Smooth muscle cell (in vitro differentiated cells): ENCODE results near the gene MYL12B. TPM values are rescaled to one million over a fixed set of nuclear protein-coding genes. Genes with fewer than 3 reads are reported as not detected.

Experiments
- DNase-seq: peaks from one replicate; lab custom pipeline; 2025; ENCODE audit not compliant: unreplicated experiment; lab: John Stamatoyannopoulos, UW
- H2AFZ ChIP-seq: fragments of 200-600 bp; sonication (generic); 2 replicates; pipeline ENCODE4 v1.6.0; 2016; ENCODE audit warnings: antibody characterized with exemption, low read depth, mild to moderate bottlenecking
- H3F3A ChIP-seq: fragments of 200-600 bp; sonication (generic); 2 replicates; pipeline ENCODE4 v1.6.0; 2017; ENCODE audit warnings: antibody characterized with exemption, low read depth
- H3K27ac ChIP-seq: fragments of 200-600 bp; sonication (generic); 2 replicates; pipeline ENCODE4 v1.5.1; 2016; ENCODE audit warnings: low read depth, mild to moderate bottlenecking
- H3K27me3 ChIP-seq: fragments of 200-600 bp; sonication (generic); 2 replicates; pipeline ENCODE4 v1.6.1; 2016; ENCODE audit warnings: low read depth, mild to moderate bottlenecking
- H3K36me3 ChIP-seq: fragments of 200-600 bp; sonication (generic); 2 replicates; pipeline ENCODE4 v1.5.1; 2016; ENCODE audit warnings: low read depth
- H3K4me1 ChIP-seq: fragments of 200-600 bp; sonication (generic); 2 replicates; pipeline ENCODE4 v1.5.1; 2016; ENCODE audit warnings: low read depth
- H3K4me2 ChIP-seq: fragments of 200-600 bp; sonication (generic); 2 replicates; pipeline ENCODE4 v1.6.0; 2016; ENCODE audit warnings: mild to moderate bottlenecking
- H3K4me3 ChIP-seq: fragments of 200-600 bp; sonication (generic); 2 replicates; pipeline ENCODE4 v1.5.1; 2016; ENCODE audit warnings: mild to moderate bottlenecking
- H3K79me2 ChIP-seq: fragments of 200-600 bp; sonication (generic); 2 replicates; pipeline ENCODE4 v1.6.0; 2016; ENCODE audit warnings: low read depth, mild to moderate bottlenecking
- H3K9ac ChIP-seq: fragments of 200-600 bp; sonication (generic); 2 replicates; pipeline ENCODE4 v1.6.0; 2016; ENCODE audit warnings: low read depth
- H3K9me3 ChIP-seq: fragments of 200-600 bp; sonication (generic); replicated peaks from 2 replicates; pipeline ENCODE4 v1.5.1; 2016; ENCODE audit warnings: low read depth
- H4K20me1 ChIP-seq: fragments of 200-600 bp; sonication (generic); 2 replicates; pipeline ENCODE4 v1.6.0; 2016; ENCODE audit warnings: low read depth
- CTCF ChIP-seq: fragments of 200-600 bp; sonication (generic); IDR thresholded peaks from 2 replicates; pipeline ENCODE4 v1.5.1; 2017; ENCODE audit warnings: borderline replicate concordance, mild to moderate bottlenecking, antibody characterized with exemption; ENCODE audit not compliant: insufficient read depth, poor library complexity, severe bottlenecking
- WGBS: methylation state at CpG from one replicate; pipeline ENCODE4 v1.1.7; 2016; ENCODE audit warnings: low lambda C conversion rate; 5-methylcytosine and 5-hydroxymethylcytosine counted together
- polyA plus RNA-seq: library from polyadenylated mRNA; unstranded; fragments of >200 nt; fragmentation: Nextera tagmentation; extraction: Ambion mirVana; gene quantifications from 2 replicates; pipeline ENCODE4 v1.2.1, GENCODE V29; 2016
- total RNA-seq: library from RNA; depleted of rRNA; stranded (reverse); fragments of >200 nt; gene quantifications from 2 replicates; pipeline ENCODE4 v1.2.3, GENCODE V29; 2014

The MYL12B gene
- total and polyA plus RNA-seq, 2 experiments from 2014 or later, result 368 to 498 TPM

- H3K27me3 ChIP-seq, result no peaks in the 10 kb centered on the region
- H3K79me2 ChIP-seq, result no peaks in the 10 kb centered on the region
- DNase-seq, result no peak
- H3K9ac ChIP-seq, result no peak overlapping the region
- H4K20me1 ChIP-seq, result no peaks in the 10 kb centered on the region
- no peaks in the 10 kb centered on the region for H3K4me1 ChIP-seq
- H2AFZ ChIP-seq, result no peak overlapping the region
- 72% methylated on average over 5 of the region's 5 CpGs for WGBS
- no peak overlapping the region for H3K4me3 ChIP-seq
- TF ChIP-seq CTCF, result no peak
- no peak overlapping the region for H3K27ac ChIP-seq
- H3K4me2 ChIP-seq, result no peak overlapping the region
- no peaks in the 10 kb centered on the region for H3K9me3 ChIP-seq
- H3F3A ChIP-seq, result no peaks in the 10 kb centered on the region
- no peaks in the 10 kb centered on the region for H3K36me3 ChIP-seq
Observed at GRCh38 chr18:3319399-3319798, 57.5 kb downstream of the MYL12B start.

GRCh38 chr18:3319894-3320454 lies 58.0 kb downstream of the MYL12B start:
- no peak overlapping the region for H3K4me2 ChIP-seq
- H3K36me3 ChIP-seq, result no peaks in the 10 kb centered on the region
- no peak for TF ChIP-seq CTCF
- 83% methylated on average over 2 of the region's 2 CpGs for WGBS
- no peaks in the 10 kb centered on the region for H3F3A ChIP-seq
- H4K20me1 ChIP-seq, result no peaks in the 10 kb centered on the region
- no peaks in the 10 kb centered on the region for H3K9me3 ChIP-seq
- no peak overlapping the region for H2AFZ ChIP-seq
- no peaks in the 10 kb centered on the region for H3K79me2 ChIP-seq
- H3K27me3 ChIP-seq, result no peaks in the 10 kb centered on the region
- H3K4me1 ChIP-seq, result no peaks in the 10 kb centered on the region
- no peak overlapping the region for H3K4me3 ChIP-seq
- no peak for DNase-seq
- no peak overlapping the region for H3K9ac ChIP-seq
- H3K27ac ChIP-seq, result no peak overlapping the region

GRCh38 chr18:3321133-3321812 lies 59.3 kb downstream of the MYL12B start:
- no peak overlapping the region for H3K9ac ChIP-seq
- H3K9me3 ChIP-seq, result no peaks in the 10 kb centered on the region
- H2AFZ ChIP-seq, result no peak overlapping the region
- DNase-seq, result no peak
- H3K27ac ChIP-seq, result peak overlapping the region; percentile 24
- H3K27me3 ChIP-seq, result no peaks in the 10 kb centered on the region
- 95% methylated on average over 3 of the region's 3 CpGs for WGBS
- no peaks in the 10 kb centered on the region for H3K4me1 ChIP-seq
- H3K4me3 ChIP-seq, result no peak overlapping the region
- H3K4me2 ChIP-seq, result peak overlapping the region; percentile 20
- TF ChIP-seq CTCF, result no peak
- no peaks in the 10 kb centered on the region for H3K36me3 ChIP-seq
- H3K79me2 ChIP-seq, result no peaks in the 10 kb centered on the region
- H3F3A ChIP-seq, result no peaks in the 10 kb centered on the region
- H4K20me1 ChIP-seq, result no peaks in the 10 kb centered on the region

- H4K20me1 ChIP-seq, result no peaks in the 10 kb centered on the region
- no peak for TF ChIP-seq CTCF
- H3K4me2 ChIP-seq, result no peak overlapping the region
- H3K9me3 ChIP-seq, result no peaks in the 10 kb centered on the region
- 55% methylated on average over 4 of the region's 4 CpGs for WGBS
- no peak overlapping the region for H3K9ac ChIP-seq
- no peaks in the 10 kb centered on the region for H3K4me1 ChIP-seq
- H3F3A ChIP-seq, result no peaks in the 10 kb centered on the region
- no peak overlapping the region for H3K27ac ChIP-seq
- no peak overlapping the region for H2AFZ ChIP-seq
- DNase-seq, result no peak
- no peaks in the 10 kb centered on the region for H3K79me2 ChIP-seq
- no peaks in the 10 kb centered on the region for H3K27me3 ChIP-seq
- no peaks in the 10 kb centered on the region for H3K36me3 ChIP-seq
- no peak overlapping the region for H3K4me3 ChIP-seq
Observed at GRCh38 chr18:3323900-3324299, 62.0 kb downstream of the MYL12B start.
